Measurements from ENCODE around the gene PIAS4.

DNA sequence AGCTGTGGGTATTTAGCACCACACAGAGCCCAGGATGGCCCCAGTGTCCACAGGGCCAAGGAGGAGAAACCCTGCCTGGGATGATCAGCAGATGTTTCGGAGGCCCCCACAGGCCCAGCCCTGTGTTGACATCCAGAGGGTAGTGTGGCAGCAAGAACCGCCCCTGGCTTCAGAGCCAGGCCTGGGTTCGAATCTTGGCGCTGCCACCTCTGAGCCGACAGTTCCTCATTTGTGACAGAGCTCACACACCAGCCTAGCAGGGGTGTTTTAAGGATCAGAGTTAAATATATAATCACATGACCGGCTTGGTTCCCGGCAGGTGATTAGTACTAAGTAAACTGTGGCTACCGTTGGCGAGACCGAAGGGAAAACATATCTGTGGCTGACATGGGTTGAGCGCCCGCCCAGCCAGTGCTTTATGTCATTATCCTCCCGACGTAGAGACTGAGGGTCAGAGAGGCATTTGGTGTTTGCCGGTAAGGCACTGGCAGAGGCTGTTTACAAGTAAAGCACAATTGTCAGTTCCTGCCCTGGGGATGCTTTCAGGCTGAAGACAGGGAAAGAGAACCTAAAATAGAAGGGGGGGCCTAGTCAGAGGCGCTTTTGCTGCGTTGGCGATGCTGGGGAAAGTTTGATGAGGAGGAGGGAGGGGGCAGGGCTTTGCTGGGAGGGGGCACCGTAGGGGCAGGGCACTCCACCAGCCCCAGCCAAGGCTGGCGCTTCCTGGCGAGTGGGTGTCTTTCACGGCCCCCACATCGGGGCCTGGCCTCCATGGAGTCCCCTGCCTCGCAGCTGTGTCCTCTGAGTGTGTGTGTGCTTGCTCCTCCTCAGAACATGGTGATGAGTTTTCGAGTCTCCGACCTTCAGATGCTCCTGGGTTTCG is 4.8 kb downstream of the PIAS4 start:
- TF ChIP-seq, protein P1, sequence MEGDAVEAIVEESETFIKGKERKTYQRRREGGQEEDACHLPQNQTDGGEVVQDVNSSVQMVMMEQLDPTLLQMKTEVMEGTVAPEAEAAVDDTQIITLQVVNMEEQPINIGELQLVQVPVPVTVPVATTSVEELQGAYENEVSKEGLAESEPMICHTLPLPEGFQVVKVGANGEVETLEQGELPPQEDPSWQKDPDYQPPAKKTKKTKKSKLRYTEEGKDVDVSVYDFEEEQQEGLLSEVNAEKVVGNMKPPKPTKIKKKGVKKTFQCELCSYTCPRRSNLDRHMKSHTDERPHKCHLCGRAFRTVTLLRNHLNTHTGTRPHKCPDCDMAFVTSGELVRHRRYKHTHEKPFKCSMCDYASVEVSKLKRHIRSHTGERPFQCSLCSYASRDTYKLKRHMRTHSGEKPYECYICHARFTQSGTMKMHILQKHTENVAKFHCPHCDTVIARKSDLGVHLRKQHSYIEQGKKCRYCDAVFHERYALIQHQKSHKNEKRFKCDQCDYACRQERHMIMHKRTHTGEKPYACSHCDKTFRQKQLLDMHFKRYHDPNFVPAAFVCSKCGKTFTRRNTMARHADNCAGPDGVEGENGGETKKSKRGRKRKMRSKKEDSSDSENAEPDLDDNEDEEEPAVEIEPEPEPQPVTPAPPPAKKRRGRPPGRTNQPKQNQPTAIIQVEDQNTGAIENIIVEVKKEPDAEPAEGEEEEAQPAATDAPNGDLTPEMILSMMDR (optimal IDR thresholded peaks at IDR 0.05 in 1 of 3, IDR thresholded peaks at IDR 0.05 in 1 of 3, conservative IDR thresholded peaks at IDR 0.05 in 1 of 3; ENCODE audit: extremely low read depth in 1 of 3, insufficient read depth in 2 of 3, low read length in 3 of 3): no peak
- no peak for TF ChIP-seq EZH2 (IDR thresholded peaks at IDR 0.05; ENCODE audit: low read length)
